EH (cell line): Measurements from ENCODE around the gene CBX5.
"Not testable (repeated sequence)": the region's sequence is repeated elsewhere in the genome, so short reads cannot be mapped to it uniquely, and the experiment has no call there.

Source experiments
- DNase-seq: peaks from one replicate; pipeline ENCODE4 v3.0.0-alpha.2; 2015; ENCODE audit warnings: low read depth

Gene CBX5

DNA sequence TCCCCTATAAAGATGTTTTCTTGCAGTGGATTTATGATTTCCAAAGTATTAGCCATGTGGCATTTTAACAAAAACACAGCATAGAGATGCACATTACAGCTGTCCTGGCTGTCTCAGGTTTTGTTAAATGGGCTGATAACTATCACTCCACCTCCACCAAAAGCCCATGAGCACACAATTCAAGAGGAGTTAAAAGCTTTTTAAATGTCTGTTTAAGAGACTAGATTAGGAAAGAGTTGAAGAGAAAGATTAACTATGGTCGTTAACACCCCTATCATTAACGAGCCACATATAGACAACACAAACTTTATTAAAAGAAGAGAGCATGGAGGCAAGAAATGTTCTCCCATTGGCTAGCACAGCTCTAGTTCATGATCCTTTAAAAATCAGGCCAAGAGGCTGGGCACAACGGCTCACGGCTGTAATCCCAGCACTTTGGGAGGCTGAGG, 14.5 kb downstream of the CBX5 start:
- DNase-seq: no peak

GRCh38 chr12:54262403-54262925, 17.5 kb downstream of the CBX5 start:
- peak; percentile 83 for DNase-seq

DNA sequence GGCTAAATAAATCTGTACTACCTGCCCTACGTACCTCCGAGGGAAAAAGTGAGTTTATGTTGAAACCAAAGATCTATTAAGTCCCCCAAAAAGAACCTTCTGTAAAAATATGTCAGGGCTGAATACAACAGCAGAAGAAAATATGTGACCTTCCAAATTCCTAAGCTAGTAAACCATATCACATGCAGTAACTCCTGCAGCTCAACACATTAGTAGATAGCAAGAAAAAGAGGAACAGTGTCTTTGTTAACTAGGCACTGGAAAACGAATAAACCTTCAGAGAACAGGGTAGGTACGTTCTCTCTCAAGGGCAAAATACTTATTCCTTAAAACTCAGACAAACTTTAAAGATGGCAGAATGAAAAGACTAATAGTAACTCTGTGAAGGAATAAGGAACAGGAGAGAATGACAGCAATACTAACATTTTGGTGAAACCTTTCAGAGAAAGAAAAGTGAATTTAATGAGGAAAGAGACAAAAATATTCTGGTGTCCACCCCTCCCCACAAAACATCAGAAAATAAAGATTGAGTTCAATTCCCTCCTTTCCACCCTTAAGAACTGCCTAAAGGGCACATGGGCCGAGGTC, 18.0 kb downstream of the CBX5 start:
- DNase-seq: peak; percentile 47

- DNase-seq: peak; percentile 89
These were observed 20.5 kb downstream of the CBX5 start for GRCh38 chr12:54259194-54260011.

DNA sequence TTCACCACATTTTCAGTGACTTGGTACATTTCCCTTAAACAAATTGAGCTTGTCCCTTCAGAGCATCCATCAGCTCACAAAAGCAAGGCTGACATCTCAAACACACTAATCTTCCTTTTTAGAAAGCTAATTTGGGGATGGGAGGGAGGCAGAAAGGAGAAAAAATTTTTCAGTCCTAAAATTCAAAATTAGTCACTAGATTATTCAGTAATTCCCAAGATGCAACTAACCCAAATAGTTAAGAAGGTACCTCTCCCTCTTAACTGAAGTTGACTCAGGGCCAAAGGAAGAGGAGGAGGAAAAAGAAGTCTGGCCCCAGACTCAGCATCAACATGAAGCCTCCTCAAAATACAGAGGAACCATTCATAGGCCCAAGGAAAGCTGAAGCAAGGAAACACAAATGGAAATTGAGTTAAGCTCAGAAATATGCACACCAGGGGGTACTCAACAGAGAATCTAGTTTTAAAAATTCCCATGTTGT, 21.7 kb downstream of the CBX5 start:
- DNase-seq: peak; percentile 85

DNA sequence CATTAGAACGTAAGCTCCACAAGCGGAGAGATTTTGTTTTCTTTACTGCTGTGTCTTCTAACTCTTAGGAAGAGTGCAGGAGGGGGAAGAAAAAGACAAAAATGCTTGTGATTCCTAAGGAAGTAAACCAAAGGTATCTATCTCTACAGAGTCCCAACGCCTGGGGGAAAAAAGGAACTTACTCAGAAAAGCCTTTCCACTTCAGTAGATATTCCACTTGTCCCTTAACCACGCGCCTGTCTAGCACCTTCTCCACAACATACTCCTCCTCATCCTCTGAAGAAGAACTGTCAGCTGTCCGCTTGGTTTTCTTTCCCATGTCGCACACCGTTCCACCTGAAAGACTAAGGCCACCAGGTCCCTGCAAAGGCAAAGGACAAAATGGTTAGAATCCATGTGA, 22.6 kb downstream of the CBX5 start:
- DNase-seq: no peak

DNA sequence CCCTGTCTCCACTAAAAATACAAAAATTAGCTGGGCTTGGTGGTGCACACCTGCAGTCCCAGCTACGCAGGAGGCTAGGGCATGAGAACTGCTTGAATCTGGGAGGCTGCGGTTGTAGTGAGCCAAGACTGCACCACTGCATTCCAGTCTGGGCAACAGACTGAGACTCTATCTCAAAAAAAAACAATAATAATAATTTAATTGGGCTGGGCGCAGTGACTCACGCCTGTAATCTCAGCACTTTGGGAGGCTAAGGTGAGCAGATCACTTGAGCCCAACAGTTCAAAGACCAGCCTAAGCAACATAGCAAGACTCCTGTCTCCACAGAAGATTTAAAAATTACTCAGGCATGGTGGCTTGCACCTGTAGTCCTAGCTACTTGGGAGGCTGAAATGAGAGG, 26.7 kb downstream of the CBX5 start:
- no peak for DNase-seq

DNA sequence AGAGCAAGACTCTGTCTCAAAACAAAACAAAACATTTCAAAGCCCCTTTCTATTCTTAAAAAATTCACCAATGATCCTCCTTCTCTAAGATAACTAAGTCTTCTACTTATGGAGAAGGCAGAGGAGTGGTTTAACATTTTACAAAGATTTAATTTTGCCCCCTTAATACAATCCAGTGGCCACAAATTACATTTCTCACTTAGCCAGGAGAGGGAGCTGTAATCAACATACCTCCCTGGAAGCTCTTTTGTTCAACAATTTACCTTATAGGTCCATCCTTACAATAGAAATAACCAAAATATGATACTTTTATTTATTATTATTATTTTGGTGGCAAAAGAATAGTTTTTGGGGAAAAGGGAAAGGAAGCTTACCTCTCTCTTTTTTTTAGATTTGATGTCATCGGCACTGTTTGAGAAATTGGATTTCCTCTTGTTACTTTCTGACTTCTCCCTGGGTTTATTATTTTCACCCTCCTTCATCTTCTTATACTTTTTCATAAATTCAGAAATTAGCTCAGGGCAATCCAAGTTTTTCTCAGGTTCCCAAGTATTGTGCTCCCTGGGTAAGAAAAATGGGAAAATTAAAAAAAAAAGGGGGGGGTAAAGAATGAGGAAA, 28.1 kb downstream of the CBX5 start:
- peak; percentile 65 for DNase-seq

- no peak for DNase-seq
These were observed 30.4 kb downstream of the CBX5 start for GRCh38 chr12:54249489-54249888.

DNA sequence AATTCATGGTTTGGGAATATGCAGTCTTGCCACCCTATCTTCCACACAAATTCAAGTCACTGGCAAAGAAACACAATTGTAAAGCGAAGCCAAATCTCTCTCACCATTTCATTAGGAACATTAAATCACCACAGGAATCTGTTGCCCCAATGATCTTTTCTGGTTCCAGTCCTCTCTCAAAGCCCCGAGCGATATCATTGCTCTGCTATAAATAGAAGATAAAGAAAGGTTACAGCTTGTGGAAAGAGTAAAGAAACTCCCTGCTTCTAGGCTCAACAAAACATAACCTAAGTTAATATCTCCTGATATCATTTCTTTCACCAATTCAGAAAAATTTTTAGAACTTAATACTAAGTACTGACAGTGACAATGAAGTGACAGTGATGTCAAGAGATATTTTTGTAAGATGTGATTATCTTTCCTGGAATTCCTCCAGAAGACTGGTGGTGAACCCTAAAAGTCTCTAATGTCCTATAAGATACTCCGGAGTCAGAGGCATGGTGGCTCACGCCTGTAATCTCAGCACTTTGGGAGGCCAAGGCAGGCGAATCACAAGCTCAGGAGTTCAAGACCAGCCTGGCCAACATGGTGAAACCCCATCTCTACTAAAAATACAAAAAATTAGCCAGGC, 33.8 kb downstream of the CBX5 start:
- no peak for DNase-seq

DNA sequence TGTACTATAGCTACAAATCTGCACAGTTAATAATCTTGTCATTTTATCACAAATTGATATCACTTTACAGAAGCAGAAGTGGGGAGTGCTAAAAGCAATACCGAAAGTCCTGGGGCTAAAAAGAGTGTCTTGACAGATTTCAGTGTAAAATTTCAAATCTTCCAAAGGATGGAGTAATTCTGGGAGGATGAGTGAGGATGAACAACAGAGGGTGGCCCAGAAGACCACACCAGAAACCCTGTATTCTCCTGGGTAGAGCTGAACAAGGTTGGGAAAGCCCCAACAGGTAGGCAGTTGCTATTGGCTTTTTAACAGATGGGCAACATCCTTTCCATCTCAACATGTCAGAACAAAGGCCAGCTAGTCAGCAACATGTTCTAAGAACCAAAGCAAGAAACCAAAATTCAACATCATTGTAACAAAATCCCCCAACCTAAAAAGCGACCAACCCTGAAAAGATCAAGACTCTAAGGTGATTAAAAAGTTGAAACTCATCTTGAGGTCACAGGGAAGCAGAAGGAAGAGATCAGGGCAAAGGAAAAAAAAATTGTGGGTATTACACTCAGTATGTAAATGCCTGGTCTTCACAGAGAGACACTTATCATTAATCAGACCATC, 38.8 kb downstream of the CBX5 start:
- DNase-seq: no peak

GRCh38 chr12:54240129-54240528, 39.8 kb downstream of the CBX5 start:
- no peak for DNase-seq

GRCh38 chr12:54239620-54240019, 40.3 kb downstream of the CBX5 start:
- DNase-seq: no peak

DNA sequence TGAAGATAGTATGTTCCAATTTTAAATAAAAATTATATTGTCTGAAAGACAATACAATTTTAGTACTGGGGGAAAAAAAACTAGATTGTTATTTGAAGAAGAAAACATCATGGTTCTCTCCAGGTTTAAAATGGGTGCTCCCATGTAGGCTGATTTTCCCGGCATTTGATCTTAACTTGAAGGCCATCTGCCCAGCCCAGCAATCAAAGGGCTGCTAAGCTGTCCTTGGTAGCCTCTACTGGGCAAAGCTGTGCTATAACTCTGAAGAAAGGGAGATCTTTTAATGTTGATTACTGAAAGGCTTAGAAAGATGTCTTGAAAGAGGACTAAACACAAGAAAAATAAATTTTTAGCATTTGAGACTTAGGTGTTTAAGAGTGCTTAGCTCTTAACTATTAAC, 41.4 kb downstream of the CBX5 start:
- DNase-seq: no peak

DNA sequence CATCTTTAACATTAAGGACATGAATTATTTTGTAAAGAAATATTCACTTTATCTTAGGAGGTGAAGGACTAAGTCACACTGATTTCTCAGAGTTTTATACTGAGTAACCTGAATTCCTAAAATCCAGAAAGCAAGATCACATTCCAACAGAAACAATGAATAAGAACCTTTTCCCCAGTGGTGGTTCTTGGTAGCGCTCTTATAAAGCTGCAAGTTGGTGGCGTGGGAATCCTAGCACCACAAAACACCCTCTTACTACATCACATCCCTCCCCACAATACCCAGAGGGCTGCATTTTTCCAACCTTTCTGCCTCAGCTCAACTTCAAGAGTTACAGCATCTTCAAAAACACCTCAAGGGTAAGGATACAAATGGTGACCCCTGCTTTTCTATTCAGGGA, 47.1 kb downstream of the CBX5 start:
- peak; percentile 72 for DNase-seq

- DNase-seq: not testable (repeated sequence)
These were observed 48.7 kb downstream of the CBX5 start for GRCh38 chr12:54231269-54231668.

- DNase-seq: no peak
These were observed 49.4 kb downstream of the CBX5 start for GRCh38 chr12:54230555-54230954.

DNA sequence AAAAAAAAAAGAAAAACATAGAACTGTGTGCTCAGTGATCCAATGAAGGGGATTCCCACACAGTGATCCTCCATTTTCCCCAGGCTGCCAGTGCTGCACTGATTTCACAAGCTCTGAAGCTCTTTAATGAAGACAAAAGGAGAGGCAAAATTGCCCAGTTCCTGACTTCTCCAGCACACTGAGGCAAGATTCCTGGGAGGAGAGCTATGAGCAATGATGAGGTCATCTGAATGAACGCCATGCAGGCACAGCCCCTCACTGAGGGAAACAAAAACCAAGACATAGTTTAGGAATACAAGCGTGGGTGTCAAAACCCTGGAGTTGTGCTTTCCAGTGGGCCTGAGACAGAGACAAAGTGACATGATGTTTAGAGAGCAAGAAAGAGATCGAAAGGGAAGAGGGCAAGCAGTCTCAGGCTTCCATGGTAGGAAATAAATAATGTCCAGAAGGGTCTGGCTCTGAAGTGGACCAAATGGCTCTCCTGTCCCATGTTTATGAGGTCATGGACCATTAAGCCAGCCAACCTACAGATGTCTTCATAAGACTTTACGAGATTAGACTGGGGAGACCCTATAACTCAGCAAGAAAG, 50.2 kb downstream of the CBX5 start:
- DNase-seq: peak; percentile 98

DNA sequence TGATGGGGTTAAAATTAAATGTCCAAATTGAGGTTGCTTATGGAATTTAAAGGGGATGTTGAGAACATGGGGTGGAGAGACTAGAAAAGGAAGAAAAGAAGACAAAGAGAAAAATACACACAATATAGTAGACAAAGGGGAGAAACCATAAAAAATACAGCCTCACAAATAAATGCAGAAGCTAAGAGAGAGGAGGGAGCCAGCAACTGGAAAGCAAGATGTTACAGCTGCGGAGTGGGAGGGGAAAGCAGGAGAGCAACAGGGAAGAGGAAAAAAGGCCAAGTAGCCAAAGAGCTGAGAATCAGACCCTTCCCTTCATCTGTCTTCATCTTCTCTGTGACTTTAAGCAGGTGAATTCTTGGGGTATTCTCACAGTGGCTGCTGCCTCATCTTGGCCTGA, 51.5 kb downstream of the CBX5 start:
- no peak for DNase-seq

GRCh38 chr12:54227927-54228326, 52.0 kb downstream of the CBX5 start:
- not testable (repeated sequence) for DNase-seq

GRCh38 chr12:54227376-54227775, 52.5 kb downstream of the CBX5 start:
- no peak for DNase-seq

DNA sequence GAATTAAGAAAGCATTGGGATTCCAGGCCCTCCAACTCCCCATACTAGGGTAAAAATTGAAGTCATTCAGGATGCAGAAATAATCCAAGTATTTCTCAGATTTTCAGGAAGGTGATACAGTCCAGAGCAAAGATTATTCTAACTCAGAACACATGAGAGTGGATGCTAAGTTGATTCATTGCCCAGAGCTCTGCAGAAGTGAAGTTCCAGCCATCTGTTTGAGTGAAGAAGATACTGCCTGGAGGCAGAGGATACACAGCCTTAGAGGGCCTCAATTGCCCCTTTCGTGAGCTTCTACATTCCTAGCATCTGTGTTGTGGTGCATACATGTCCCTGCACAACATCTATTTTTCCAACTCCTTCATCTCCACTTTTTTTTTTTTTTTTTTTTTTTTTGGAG, 54.3 kb downstream of the CBX5 start:
- peak; percentile 51 for DNase-seq
